ENCODE data around the gene NUP50. TPM values are rescaled to one million over a fixed set of nuclear protein-coding genes. Genes with fewer than 3 reads are reported as not detected.

NUP50 gene
- total RNA-seq, 2 experiments from 2014 or later, result 158 to 166 TPM

GRCh38 chr22:45205276-45205925 lies 41.7 kb downstream of the NUP50 start:
- POLR2A ChIA-PET, result no interaction called here
- CTCF ChIA-PET, result interaction anchor here (1.2 kb wide), 1 partner anchor 110 kb away, joined by 3 read pairs; no protein-coding TSS in a partner anchor

- CTCF ChIA-PET, result interaction anchor here (1.2 kb wide), 1 partner anchor 111 kb away, joined by 3 read pairs; no protein-coding TSS in a partner anchor
These were observed 42.5 kb downstream of the NUP50 start for GRCh38 chr22:45206233-45206632.

GRCh38 chr22:45207533-45207932 lies 43.8 kb downstream of the NUP50 start:
- CTCF ChIA-PET, result no interaction called here

More at GRCh38 chr22:45206233-45206632, 42.5 kb downstream of the NUP50 start:
- POLR2A ChIA-PET, result no interaction called here

GRCh38 chr22:45207981-45208664 lies 44.4 kb downstream of the NUP50 start:
- ChIA-PET CTCF (interaction anchor here (0.6 to 1.7 kb wide), 6 partner anchors 9 to 49 kb away, joined by 3 to 7 read pairs (median 3); no protein-coding TSS in a partner anchor), POLR2A (no interaction called here)

More at GRCh38 chr22:45207533-45207932, 43.8 kb downstream of the NUP50 start:
- POLR2A ChIA-PET, result no interaction called here

GRCh38 chr22:45208696-45208992 lies 44.9 kb downstream of the NUP50 start:
- CTCF ChIA-PET, result interaction anchor here (0.6 to 1.7 kb wide), 6 partner anchors 9 to 49 kb away, joined by 3 to 7 read pairs (median 3); no protein-coding TSS in a partner anchor

GRCh38 chr22:45208993-45209838 lies 45.5 kb downstream of the NUP50 start:
- ChIA-PET CTCF (interaction anchor here (0.7 to 1.7 kb wide), 6 partner anchors 8 to 479 kb away, joined by 3 to 7 read pairs (median 3); no protein-coding TSS in a partner anchor), POLR2A (no interaction called here)

More at GRCh38 chr22:45208696-45208992, 44.9 kb downstream of the NUP50 start:
- POLR2A ChIA-PET, result no interaction called here

- ChIA-PET CTCF (interaction anchor here (1.4 kb wide), 1 partner anchor 46 kb away, joined by 3 read pairs; the partner anchor contains the start of gene NUP50), POLR2A (no interaction called here)
These were observed 46.4 kb downstream of the NUP50 start for GRCh38 chr22:45210174-45210573.

DNA sequence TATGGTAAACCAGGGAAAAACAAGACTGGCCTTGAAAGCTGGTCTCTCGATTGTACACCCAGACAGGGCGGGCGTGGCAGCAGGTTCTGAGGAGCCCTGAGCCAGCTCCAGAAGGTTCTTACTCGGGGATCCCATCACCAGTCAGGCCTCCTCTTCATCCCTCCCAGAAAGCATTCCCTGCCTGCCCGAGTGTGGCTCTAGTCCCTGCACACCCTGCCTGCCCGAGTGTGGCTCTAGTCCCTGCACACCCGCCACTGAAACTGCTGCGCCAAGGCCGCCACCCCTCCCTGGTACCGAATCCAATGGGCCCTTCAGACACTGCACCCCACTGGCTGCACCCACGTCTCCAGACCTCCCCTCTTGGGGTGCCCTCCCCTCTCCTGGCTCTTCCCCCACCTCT lies 46.9 kb downstream of the NUP50 start:
- POLR2A ChIA-PET, result no interaction called here
- CTCF ChIA-PET, result interaction anchor here (1.4 kb wide), 1 partner anchor 47 kb away, joined by 3 read pairs; the partner anchor contains the start of gene NUP50

DNA sequence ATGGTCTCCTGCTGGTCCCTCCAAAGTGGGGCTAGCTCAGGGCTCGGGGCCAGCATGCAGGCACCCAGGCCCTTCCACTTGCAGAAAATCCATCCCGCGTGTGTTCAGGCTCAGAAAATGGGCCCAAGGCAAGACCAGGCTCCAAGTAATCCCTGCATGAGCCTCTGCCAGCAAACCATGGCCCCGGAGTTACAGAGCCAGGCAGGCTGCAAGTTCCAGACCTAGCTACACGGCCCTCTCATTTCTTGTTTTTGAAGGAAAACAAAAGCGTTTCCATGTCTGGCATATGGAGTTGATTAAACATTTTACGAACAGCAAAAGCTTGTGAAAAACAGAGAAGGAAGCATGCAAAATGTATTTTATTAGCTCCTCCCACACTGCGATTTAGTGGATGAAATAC lies 47.3 kb downstream of the NUP50 start:
- ChIA-PET CTCF (interaction anchor here (1.4 kb wide), 1 partner anchor 47 kb away, joined by 3 read pairs; the partner anchor contains the start of gene NUP50), POLR2A (no interaction called here)

- POLR2A ChIA-PET, result no interaction called here
- CTCF ChIA-PET, result interaction anchor here (1.4 kb wide), 1 partner anchor 48 kb away, joined by 3 read pairs; the partner anchor contains the start of gene NUP50
These were observed 47.7 kb downstream of the NUP50 start for GRCh38 chr22:45211435-45211834.

DNA sequence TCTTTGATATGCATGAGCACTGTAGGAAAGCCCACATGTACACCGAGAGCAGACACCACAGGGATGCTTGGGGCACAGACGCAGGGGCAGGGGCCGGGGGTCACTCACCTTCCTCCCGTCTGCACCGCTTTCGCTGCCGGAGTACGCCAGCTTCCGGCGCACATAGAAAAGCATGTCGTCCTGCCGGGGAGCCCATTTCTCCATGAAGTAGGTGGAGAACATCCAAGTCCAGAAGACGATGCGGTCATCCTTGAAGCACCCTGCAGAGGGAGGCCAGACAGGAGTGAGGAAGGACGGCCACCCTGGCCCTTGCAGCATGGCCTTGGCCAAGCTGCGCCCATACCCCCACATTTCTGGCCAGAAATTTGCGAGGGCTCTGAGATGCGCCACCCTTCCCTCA lies 48.1 kb downstream of the NUP50 start:
- ChIA-PET POLR2A (no interaction called here), CTCF (no interaction called here)

DNA sequence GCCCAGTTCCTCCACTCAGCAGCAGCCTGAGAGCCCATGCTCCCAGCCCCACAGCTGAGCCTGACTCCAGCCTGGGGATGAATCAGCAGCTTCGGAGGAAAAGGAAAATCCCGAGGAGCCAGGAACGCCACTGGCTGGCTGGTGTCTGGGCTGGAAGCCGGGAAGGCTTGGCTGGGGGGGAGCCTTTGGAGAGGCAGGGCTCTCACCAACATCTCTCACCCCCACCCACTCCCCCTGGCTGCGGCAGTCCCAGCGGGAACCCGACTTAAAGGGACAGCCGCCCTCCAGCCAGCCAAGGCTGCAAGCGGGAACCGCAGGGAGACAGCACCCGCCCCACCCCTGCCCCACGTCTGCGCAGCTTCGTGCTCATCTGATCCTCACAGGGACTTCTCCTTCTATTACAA lies 48.6 kb downstream of the NUP50 start:
- ChIA-PET POLR2A (no interaction called here), CTCF (no interaction called here)

GRCh38 chr22:45212992-45213751 lies 49.4 kb downstream of the NUP50 start:
- CTCF ChIA-PET, result no interaction called here
- POLR2A ChIA-PET, result no interaction called here

DNA sequence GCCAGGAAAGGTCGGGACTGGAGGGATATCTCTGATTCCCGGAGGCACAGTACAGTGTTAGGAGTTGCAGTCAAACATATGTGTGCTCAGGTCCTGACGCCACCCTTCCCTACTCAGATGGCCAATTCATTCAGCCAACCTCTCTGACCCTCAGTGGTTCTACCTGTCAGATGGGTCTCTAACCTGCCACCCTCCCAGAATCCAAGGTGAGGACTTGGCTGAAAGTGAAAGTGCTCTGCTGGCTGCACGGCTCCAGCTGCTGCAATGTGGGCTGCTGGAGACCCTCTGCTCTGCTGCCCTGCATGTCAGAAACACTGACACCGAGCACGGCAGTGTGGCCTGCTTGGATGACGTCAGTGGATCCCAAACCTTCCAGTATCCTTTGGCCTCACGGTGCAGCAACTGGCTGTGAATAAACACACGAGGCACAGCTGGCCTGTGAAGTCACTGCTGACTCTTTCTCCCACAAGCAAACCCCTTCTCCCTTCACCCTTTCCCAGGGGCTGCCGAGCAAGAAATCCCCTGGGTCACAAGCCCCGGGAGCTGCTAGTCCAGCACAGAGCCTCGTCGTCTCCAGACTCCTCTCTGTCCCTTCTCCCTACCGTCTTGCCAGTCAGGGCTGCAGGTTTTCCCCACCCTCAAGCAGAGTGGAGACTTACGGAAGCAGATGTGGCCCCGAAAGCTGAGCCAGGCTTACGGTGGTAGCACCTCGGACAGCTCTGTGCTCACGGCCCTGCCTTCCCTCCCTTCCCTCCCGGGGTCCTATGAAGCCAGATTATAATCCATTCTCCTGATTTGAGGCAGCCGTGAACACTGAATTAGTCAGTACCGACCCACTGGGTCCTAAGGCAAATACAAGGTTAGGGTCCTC lies 52.6 kb downstream of the NUP50 start:
- ChIA-PET CTCF (interaction anchor here (0.8 kb wide), 1 partner anchor 8 kb away, joined by 3 read pairs; no protein-coding TSS in a partner anchor), POLR2A (no interaction called here)

GRCh38 chr22:45217345-45217744 lies 53.6 kb downstream of the NUP50 start:
- ChIA-PET CTCF (interaction anchor here (0.8 kb wide), 1 partner anchor 9 kb away, joined by 3 read pairs; no protein-coding TSS in a partner anchor), POLR2A (no interaction called here)

GRCh38 chr22:45217806-45218205 lies 54.1 kb downstream of the NUP50 start:
- ChIA-PET POLR2A (no interaction called here), CTCF (no interaction called here)

DNA sequence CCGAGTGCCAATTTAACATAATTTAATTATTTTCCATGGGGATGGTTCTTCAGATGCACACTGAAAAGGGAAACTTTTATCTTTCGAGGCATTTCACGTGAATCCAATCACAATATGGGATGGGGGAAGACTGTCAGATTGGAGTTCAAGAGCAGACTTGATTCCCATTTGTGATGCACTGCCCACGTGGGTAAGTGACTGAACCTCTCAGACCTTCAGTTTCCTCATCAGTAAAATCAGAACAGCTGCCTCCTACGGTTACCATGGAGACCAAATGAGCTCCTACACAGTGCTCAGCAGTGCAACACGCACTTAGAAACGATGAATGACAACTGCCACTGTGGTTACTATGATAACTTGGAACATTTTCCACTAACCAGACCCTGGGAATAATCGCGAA lies 55.3 kb downstream of the NUP50 start:
- POLR2A ChIA-PET, result no interaction called here
- CTCF ChIA-PET, result no interaction called here

DNA sequence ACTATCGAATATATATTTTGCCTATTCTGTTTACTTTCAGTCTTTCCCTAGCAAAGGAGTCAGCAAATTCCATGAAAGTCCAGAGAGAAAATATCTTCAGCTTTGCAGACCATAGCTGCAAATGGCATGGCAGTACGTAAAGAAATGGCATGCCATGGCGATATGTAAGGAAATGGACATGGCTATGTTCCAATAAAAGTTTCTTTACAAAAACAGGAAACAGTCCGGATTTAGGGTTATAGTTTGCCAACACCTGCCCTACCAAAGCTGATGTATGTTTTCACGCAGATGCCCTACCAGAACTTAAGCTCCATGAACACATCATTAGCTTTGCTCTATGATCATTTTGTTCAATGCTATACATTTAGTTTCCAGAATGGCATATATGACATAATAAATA lies 57.5 kb downstream of the NUP50 start:
- ChIA-PET CTCF (interaction anchor here (0.6 to 1.9 kb wide), 2 partner anchors 12 to 58 kb away, joined by 3 to 7 read pairs; no protein-coding TSS in a partner anchor), POLR2A (no interaction called here)

Data from activated CD8-positive, alpha-beta memory T cell treated with anti-CD3 and anti-CD28 coated beads for 36 hours (primary cell).